Lung (tissue), 12 donors: ENCODE results near the gene ARMC8. TPM values are rescaled to one million over a fixed set of nuclear protein-coding genes. Genes with fewer than 3 reads are reported as not detected.

Experiments
- ATAC-seq: fragments of 200-7000 bp; cut with Tn5 transposase; one replicate; pipeline ENCODE4 v1.9.1; 2020; ENCODE audit warnings: moderate number of reproducible peaks; ENCODE audit not compliant: insufficient read depth, low FRiP score
- DNase-seq, 3 donors: peaks; one replicate each; pipeline ENCODE4 v3.0.0-alpha.2; 2013 to 2017
- H3K27ac ChIP-seq, 2 donors: one replicate each; pipeline ENCODE4 v1.5.1; 2013; ENCODE audit warnings: mild to moderate bottlenecking in 2 of 2, moderate library complexity in 2 of 2, control low read depth in 1 of 2, inconsistent platforms in 1 of 2, low read depth in 1 of 2, low read length in 1 of 2
- H3K27me3 ChIP-seq, 3 donors: one replicate each; pipeline ENCODE4 v1.5.1; 2013; ENCODE audit warnings: low read length in 2 of 3; ENCODE audit not compliant: control insufficient read depth in 3 of 3, insufficient read depth in 3 of 3
- H3K36me3 ChIP-seq, 4 donors: one replicate each; pipeline ENCODE4 v1.5.1; 2013; ENCODE audit warnings: low read length in 4 of 4, mild to moderate bottlenecking in 1 of 4, moderate library complexity in 1 of 4; ENCODE audit not compliant: control insufficient read depth in 4 of 4, insufficient read depth in 4 of 4
- H3K4me1 ChIP-seq, 5 donors: one replicate each; pipeline ENCODE4 v1.5.1; 2013; ENCODE audit warnings: low read length in 5 of 5, mild to moderate bottlenecking in 2 of 5, moderate library complexity in 1 of 5; ENCODE audit not compliant: control insufficient read depth in 5 of 5, insufficient read depth in 5 of 5
- H3K4me3 ChIP-seq: one replicate; pipeline ENCODE4 v1.5.1; 2013; ENCODE audit warnings: mild to moderate bottlenecking, control low read depth, moderate library complexity
- H3K9ac ChIP-seq, 2 donors: one replicate each; pipeline ENCODE4 v1.5.1; 2013; ENCODE audit warnings: low read length in 2 of 2, control low read depth in 1 of 2; ENCODE audit not compliant: insufficient read depth in 1 of 2
- H3K9me3 ChIP-seq, 4 donors: one replicate each; pipeline ENCODE4 v1.5.1; 2013; ENCODE audit warnings: low read length in 3 of 4, mild to moderate bottlenecking in 1 of 4, moderate library complexity in 1 of 4; ENCODE audit not compliant: control insufficient read depth in 4 of 4, insufficient read depth in 3 of 4
- CTCF ChIP-seq: IDR thresholded peaks from 2 replicates; pipeline ENCODE4 v1.5.1; 2012; ENCODE audit warnings: mild to moderate bottlenecking; ENCODE audit errors: control extremely low read depth, extremely low read depth
- WGBS, 2 donors: extraction: QIAGEN DNeasy Blood & Tissue Kit; methylation state at CpG; one replicate each; pipeline ENCODE4 v1.1.7; 2013; 5-methylcytosine and 5-hydroxymethylcytosine counted together
- polyA plus RNA-seq, 2 donors: library from polyadenylated mRNA; stranded (reverse); fragments of 200-250 nt; gene quantifications; one replicate each; pipeline ENCODE4 v1.2.1, GENCODE V29; 2013
- total RNA-seq, 2 donors: library from RNA; depleted of rRNA in 1 of 2; stranded (reverse); fragments of >200 nt in 1 of 2; gene quantifications; one replicate each; pipeline ENCODE4 v1.2.1, GENCODE V29; 2014 to 2021
- donor health status: control.
- donor health status: control.
- donor health status: Bipolar disorder and iron deficiency.
- donor health status: healthy.
- donor health status: DM: yes; HTN: yes; CAD: no.

Gene ARMC8
- total and polyA plus RNA-seq, 4 donors, result 14.2 to 68.8 (median 37.9) TPM

- peaks cover 20 to 40% (median 38%) of the 10 kb centered on the region in 4 donors for H3K36me3 ChIP-seq
These were observed 97.9 kb downstream of the ARMC8 start for GRCh38 chr3:138284957-138285477.

GRCh38 chr3:138289260-138289659 lies 102.2 kb downstream of the ARMC8 start:
- Histone ChIP-seq H3K27me3 (no peaks in the 10 kb centered on the region), H3K4me3 (no peak overlapping the region), H3K36me3 (peaks cover 29 to 62% (median 39%) of the 10 kb centered on the region in 4 donors), H3K9me3 (no peaks in the 10 kb centered on the region), H3K9ac (no peak overlapping the region), H3K27ac (no peak overlapping the region), H3K4me1 (no peaks in the 10 kb centered on the region)
- WGBS, 2 donors, result 94 to 97% methylated on average over 2 of the region's 2 CpGs
- ATAC-seq, result no peak
- no peak for TF ChIP-seq CTCF
- no peak for DNase-seq

More at GRCh38 chr3:138284957-138285477, 97.9 kb downstream of the ARMC8 start:
- no peak for TF ChIP-seq CTCF
- Histone ChIP-seq H3K9me3 (no peaks in the 10 kb centered on the region), H3K4me3 (no peak overlapping the region), H3K27me3 (no peaks in the 10 kb centered on the region), H3K9ac (no peak overlapping the region), H3K4me1 (no peaks in the 10 kb centered on the region), H3K27ac (no peak overlapping the region)
- ATAC-seq, result no peak
- 97 to 99% methylated on average over 2 of the region's 2 CpGs for WGBS, 2 donors
- no peak for DNase-seq

- DNase-seq, result no peak
- no peak for TF ChIP-seq CTCF
- no peak for ATAC-seq
- H3K4me3 ChIP-seq, result no peak overlapping the region
- peaks cover 28 to 60% (median 39%) of the 10 kb centered on the region in 4 donors for H3K36me3 ChIP-seq
- no peaks in the 10 kb centered on the region for H3K4me1 ChIP-seq
- no peak overlapping the region for H3K27ac ChIP-seq
- H3K9ac ChIP-seq, result no peak overlapping the region
- no peaks in the 10 kb centered on the region for H3K9me3 ChIP-seq
- 94 to 98% methylated on average over 3 of the region's 3 CpGs for WGBS, 2 donors
- H3K27me3 ChIP-seq, result no peaks in the 10 kb centered on the region
These were observed 102.6 kb downstream of the ARMC8 start for GRCh38 chr3:138289701-138290100.

GRCh38 chr3:138296639-138297038 lies 109.5 kb downstream of the ARMC8 start:
- Histone ChIP-seq H3K36me3 (peaks cover 14 to 35% (median 17%) of the 10 kb centered on the region in 4 donors), H3K9me3 (no peaks in the 10 kb centered on the region), H3K4me3 (no peak overlapping the region), H3K9ac (no peak overlapping the region), H3K27ac (no peak overlapping the region), H3K27me3 (no peaks in the 10 kb centered on the region), H3K4me1 (no peaks in the 10 kb centered on the region)
- ATAC-seq, result no peak
- 89 to 100% methylated on average over 1 of the region's 1 CpG for WGBS, 2 donors
- TF ChIP-seq CTCF, result no peak
- no peak for DNase-seq
